GM12801 (cell line): Measurements from ENCODE around the gene RAB3C.

Source experiments
- CTCF ChIP-seq: IDR thresholded peaks from one replicate; pipeline ENCODE4 v1.5.1; 2011; ENCODE audit warnings: control low read depth; ENCODE audit not compliant: insufficient read length; ENCODE audit errors: extremely low read depth

The RAB3C gene

GRCh38 chr5:58891086-58891970 lies 308.5 kb downstream of the RAB3C start:
- TF ChIP-seq CTCF, result no peak

- no peak for TF ChIP-seq CTCF
Measured at GRCh38 chr5:58891971-58892343, 309.1 kb downstream of the RAB3C start.

- TF ChIP-seq CTCF, result no peak
Measured at GRCh38 chr5:58893551-58893950, 310.7 kb downstream of the RAB3C start.

GRCh38 chr5:58898006-58898405 lies 315.1 kb downstream of the RAB3C start:
- TF ChIP-seq CTCF, result no peak

GRCh38 chr5:58898538-58898937 lies 315.7 kb downstream of the RAB3C start:
- no peak for TF ChIP-seq CTCF

GRCh38 chr5:58901271-58901670 lies 318.4 kb downstream of the RAB3C start:
- no peak for TF ChIP-seq CTCF

GRCh38 chr5:58902305-58902704 lies 319.4 kb downstream of the RAB3C start:
- no peak for TF ChIP-seq CTCF
